Cardiac muscle cell (in vitro differentiated cells and primary cell): Measurements from ENCODE around the gene ADK. TPM values are rescaled to one million over a fixed set of nuclear protein-coding genes. Genes with fewer than 3 reads are reported as not detected.

ENCODE experiments used
- DNase-seq, 2 donors: peaks; one replicate each; pipeline versions ENCODE4 v3.0.0 to v3.0.0-alpha.2; 2010 to 2017; ENCODE audit warnings: low read depth in 1 of 2, low spot score in 1 of 2
- H3K27ac ChIP-seq: fragments of 200-600 bp; sonication (generic); 2 replicates; pipeline ENCODE4 v1.5.1; 2016
- H3K27me3 ChIP-seq: fragments of 200-600 bp; sonication (generic); 2 replicates; pipeline ENCODE4 v1.6.0; 2016; ENCODE audit warnings: control low read depth
- H3K36me3 ChIP-seq: fragments of 200-600 bp; sonication (generic); 2 replicates; pipeline ENCODE4 v1.5.1; 2016; ENCODE audit warnings: control low read depth
- H3K4me1 ChIP-seq: fragments of 200-600 bp; sonication (generic); 2 replicates; pipeline ENCODE4 v1.8.1; 2017; ENCODE audit warnings: low read depth, mild to moderate bottlenecking, mixed run types
- H3K4me3 ChIP-seq: fragments of 200-600 bp; sonication (generic); 2 replicates; pipeline ENCODE4 v1.5.1; 2016; ENCODE audit warnings: mild to moderate bottlenecking
- H3K9me3 ChIP-seq: fragments of 200-600 bp; sonication (generic); 2 replicates; pipeline ENCODE4 v1.5.1; 2017; ENCODE audit warnings: low read depth, mild to moderate bottlenecking, control low read depth
- CTCF ChIP-seq: IDR thresholded peaks from 2 replicates; pipeline ENCODE4 v1.5.1; 2012; ENCODE audit warnings: low read depth, mild to moderate bottlenecking, low read length
- polyA plus RNA-seq: library from polyadenylated mRNA; unstranded; fragments of >200 nt; fragmentation: Nextera tagmentation; extraction: Ambion mirVana; gene quantifications from 2 replicates; pipeline ENCODE4 v1.2.1, GENCODE V29; 2016
- total RNA-seq: library from RNA; depleted of rRNA; stranded (reverse); fragments of >200 nt; gene quantifications from 2 replicates; pipeline ENCODE4 v1.2.3, GENCODE V29; 2016

Gene ADK
- total and polyA plus RNA-seq, 2 experiments from 2014 or later: 24.8 to 57.4 TPM

GRCh38 chr10:74745449-74745848 is 594.4 kb downstream of the ADK start:
- TF ChIP-seq CTCF: no peak
- no peak overlapping the region for H3K4me3 ChIP-seq
- H3K27ac ChIP-seq: no peak overlapping the region

GRCh38 chr10:74746813-74747212 is 595.8 kb downstream of the ADK start:
- no peaks in the 10 kb centered on the region for H3K36me3 ChIP-seq
- DNase-seq: no peak
- H3K27ac ChIP-seq: no peak overlapping the region
- H3K9me3 ChIP-seq: no peaks in the 10 kb centered on the region
- no peaks in the 10 kb centered on the region for H3K4me1 ChIP-seq
- H3K27me3 ChIP-seq: no peaks in the 10 kb centered on the region
- no peak overlapping the region for H3K4me3 ChIP-seq
- TF ChIP-seq CTCF: no peak

More at GRCh38 chr10:74745449-74745848, 594.4 kb downstream of the ADK start:
- Histone ChIP-seq H3K27me3 (no peaks in the 10 kb centered on the region), H3K36me3 (no peaks in the 10 kb centered on the region), H3K9me3 (no peaks in the 10 kb centered on the region), H3K4me1 (no peaks in the 10 kb centered on the region)
- DNase-seq: no peak

GRCh38 chr10:74748468-74749031 is 597.5 kb downstream of the ADK start:
- H3K9me3 ChIP-seq: no peaks in the 10 kb centered on the region
- no peaks in the 10 kb centered on the region for H3K27me3 ChIP-seq
- H3K36me3 ChIP-seq: no peaks in the 10 kb centered on the region
- no peak for DNase-seq
- no peak for TF ChIP-seq CTCF
- H3K27ac ChIP-seq: no peak overlapping the region
- H3K4me3 ChIP-seq: no peak overlapping the region
- no peaks in the 10 kb centered on the region for H3K4me1 ChIP-seq

GRCh38 chr10:74750848-74751274 is 599.8 kb downstream of the ADK start:
- no peaks in the 10 kb centered on the region for H3K9me3 ChIP-seq
- TF ChIP-seq CTCF: no peak

GRCh38 chr10:74752371-74753040 is 601.5 kb downstream of the ADK start:
- no peak for TF ChIP-seq CTCF
- H3K27ac ChIP-seq: no peak overlapping the region
- H3K4me3 ChIP-seq: no peak overlapping the region
- H3K36me3 ChIP-seq: no peaks in the 10 kb centered on the region
- no peaks in the 10 kb centered on the region for H3K9me3 ChIP-seq
- no peaks in the 10 kb centered on the region for H3K27me3 ChIP-seq
- no peak for DNase-seq
- no peaks in the 10 kb centered on the region for H3K4me1 ChIP-seq

More at GRCh38 chr10:74750848-74751274, 599.8 kb downstream of the ADK start:
- H3K36me3 ChIP-seq: no peaks in the 10 kb centered on the region
- no peak overlapping the region for H3K27ac ChIP-seq
- no peak for DNase-seq
- no peaks in the 10 kb centered on the region for H3K4me1 ChIP-seq
- H3K27me3 ChIP-seq: no peaks in the 10 kb centered on the region
- no peak overlapping the region for H3K4me3 ChIP-seq
